DMS53 treated with DMSO at 0.1 percent for 48 hours (cell line): ENCODE measurements around the gene HS3ST1.
A peak's percentile ranks its signal among the peaks of the same experiment; 100 is the strongest.

Source experiments
- DNase-seq: peaks from one replicate; lab custom pipeline; 2025; ENCODE audit not compliant: unreplicated experiment; lab: John Stamatoyannopoulos, UW

The HS3ST1 gene

DNA sequence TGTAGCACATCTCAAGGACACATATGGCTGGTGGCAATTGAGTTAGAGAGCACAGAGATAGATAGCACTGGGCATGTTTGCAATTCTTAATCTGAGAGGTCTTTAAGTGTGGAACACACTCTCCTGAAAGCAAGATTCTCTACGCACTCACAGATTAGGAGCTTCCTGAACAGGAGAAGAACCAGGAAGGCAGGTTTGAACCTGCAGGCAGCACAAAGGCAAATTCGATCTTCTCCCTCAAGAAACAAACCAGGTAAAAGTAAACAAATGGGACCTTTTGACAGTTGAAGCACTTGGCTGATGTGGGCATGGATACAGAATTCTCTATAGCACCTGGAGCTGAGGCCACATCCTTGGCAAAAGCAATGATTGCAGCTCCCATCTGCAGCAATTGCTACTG, 24.3 kb downstream of the HS3ST1 start:
- DNase-seq: no peak

GRCh38 chr4:11402192-11402591, 26.5 kb downstream of the HS3ST1 start:
- no peak for DNase-seq

GRCh38 chr4:11399461-11399971, 29.2 kb downstream of the HS3ST1 start:
- DNase-seq: no peak

DNA sequence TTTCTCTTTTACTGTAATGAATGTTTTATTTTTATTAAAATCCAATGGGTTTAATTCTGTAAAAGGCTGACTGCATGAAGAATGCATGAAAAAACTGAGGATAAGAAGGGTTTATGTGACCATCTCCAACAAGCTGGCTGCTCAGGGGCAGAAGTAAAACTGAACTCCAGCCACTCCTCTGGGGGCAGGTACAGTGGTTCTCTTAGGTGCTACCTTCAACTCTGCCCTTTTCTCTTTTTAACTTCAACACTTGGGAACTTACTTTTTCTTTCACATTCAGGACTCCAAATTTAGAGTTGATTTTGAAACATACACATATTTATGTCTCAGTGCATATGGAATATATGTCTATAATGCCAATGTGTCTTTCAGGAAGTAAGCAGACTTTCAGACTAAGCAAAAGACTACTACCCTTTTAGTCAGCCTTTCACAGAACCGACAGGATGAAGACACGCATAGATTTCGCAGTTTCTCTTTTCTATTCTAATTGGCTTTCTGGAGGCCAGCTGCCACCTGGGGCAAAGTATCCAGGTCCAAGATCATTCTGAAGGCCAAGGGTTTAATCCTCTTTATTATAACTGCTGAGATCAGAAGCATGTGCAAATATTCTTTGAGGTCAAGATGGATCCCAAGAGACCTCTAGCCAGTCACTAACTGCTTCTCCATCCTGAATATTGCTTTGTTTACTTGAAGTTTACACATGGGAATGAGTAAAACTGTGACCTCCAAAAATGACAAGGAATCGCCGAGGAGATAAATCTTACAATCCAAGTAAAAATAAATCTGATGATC, 30.7 kb downstream of the HS3ST1 start:
- DNase-seq: no peak

GRCh38 chr4:11397146-11397545, 31.5 kb downstream of the HS3ST1 start:
- no peak for DNase-seq

DNA sequence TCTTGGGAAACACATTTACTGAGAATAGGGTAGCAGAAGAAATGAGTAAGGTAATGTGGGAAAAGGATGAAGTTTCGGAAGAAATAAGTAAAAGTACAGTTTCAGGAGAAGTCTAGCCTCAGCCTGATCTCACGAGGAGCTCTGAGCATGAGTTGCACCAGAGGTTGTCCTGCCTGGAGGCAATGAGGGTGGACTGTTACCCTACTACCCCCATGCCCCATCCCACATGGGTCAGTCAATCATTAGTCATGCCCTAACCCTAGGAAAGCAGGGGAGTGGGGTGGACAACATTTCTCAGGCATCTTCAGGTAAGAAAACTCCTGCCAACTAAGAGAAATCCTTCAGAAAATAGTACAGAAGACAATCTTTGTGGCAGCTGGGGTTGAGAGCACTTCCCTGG, 35.1 kb downstream of the HS3ST1 start:
- DNase-seq: no peak

- DNase-seq: peak; percentile 50
Observed at GRCh38 chr4:11384072-11384471, 44.6 kb downstream of the HS3ST1 start.

- no peak for DNase-seq
Observed at GRCh38 chr4:11376571-11376970, 52.1 kb downstream of the HS3ST1 start.

GRCh38 chr4:11376146-11376545, 52.5 kb downstream of the HS3ST1 start:
- DNase-seq: no peak

GRCh38 chr4:11368701-11369115, 60.0 kb downstream of the HS3ST1 start:
- no peak for DNase-seq

- no peak for DNase-seq
Observed at GRCh38 chr4:11367371-11367770, 61.3 kb downstream of the HS3ST1 start.

GRCh38 chr4:11366859-11367258, 61.8 kb downstream of the HS3ST1 start:
- no peak for DNase-seq

- DNase-seq: no peak
Observed at GRCh38 chr4:11365039-11365438, 63.7 kb downstream of the HS3ST1 start.

DNA sequence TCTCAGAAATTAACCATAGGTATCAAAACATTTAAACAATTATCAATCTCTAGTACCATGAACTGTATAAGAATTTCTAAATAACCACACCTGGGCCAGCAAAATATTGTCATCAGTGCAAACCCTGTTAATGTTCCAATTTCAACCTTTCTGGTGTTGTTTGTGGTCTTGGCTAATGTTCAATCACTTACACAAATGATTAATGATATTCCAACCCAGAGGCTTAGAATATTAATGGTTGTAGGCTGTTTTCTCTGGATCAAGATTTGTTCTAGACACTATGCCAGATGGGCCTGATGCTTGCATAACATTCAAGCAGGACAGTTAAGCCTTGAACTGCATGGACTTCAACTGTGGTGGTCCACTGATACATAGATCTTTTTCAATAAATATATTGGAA, 69.1 kb downstream of the HS3ST1 start:
- no peak for DNase-seq

- no peak for DNase-seq
Observed at GRCh38 chr4:11355226-11355625, 73.5 kb downstream of the HS3ST1 start.

- no peak for DNase-seq
Observed at GRCh38 chr4:11354531-11354930, 74.2 kb downstream of the HS3ST1 start.

DNA sequence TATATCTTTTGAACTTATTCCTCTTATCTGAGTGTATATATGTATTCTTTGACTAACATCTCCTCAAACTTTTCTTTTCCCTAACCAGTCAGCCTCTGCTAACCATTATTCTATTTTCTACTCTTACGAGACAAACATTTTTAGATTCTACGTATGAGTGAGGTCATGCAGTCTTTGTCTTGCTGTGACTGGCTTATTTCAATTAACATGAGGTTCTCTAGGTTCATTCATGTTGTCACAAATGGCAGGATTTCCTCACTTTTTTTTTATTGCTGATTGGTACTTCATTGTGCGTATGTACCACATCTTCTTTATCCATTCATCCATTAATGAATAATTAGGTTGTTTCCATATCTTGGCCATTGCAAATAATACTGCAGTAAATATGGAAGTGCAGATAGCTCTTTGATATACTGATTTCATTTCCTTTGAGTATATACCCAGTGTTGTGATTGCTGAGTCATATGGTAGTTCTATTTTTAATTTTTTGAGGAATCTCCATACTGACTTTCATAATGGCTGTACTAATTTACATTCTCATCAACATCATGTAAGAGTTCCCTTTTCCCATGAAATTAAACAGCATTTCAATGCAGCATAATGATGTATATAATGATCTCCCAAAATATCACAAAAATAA, 80.1 kb downstream of the HS3ST1 start:
- DNase-seq: no peak

DNA sequence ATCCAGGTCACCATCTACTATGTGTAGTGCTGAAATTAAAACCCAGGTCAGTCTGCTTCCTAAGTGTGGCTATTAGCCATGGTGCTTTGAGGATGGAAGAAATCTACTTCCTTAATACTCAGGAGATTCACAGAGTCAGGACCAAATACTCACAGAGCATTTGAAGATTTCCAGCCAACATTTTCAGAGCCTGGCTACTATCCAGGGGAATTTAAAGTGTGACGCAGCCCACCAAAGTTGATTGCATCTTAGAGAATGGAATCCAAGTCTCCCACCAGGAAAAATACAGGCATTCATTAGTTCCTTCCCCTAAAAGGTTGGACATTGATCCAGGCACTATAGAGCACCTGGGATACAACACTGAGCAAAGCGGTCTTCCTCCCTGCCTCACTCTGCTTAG, 83.8 kb downstream of the HS3ST1 start:
- DNase-seq: no peak

DNA sequence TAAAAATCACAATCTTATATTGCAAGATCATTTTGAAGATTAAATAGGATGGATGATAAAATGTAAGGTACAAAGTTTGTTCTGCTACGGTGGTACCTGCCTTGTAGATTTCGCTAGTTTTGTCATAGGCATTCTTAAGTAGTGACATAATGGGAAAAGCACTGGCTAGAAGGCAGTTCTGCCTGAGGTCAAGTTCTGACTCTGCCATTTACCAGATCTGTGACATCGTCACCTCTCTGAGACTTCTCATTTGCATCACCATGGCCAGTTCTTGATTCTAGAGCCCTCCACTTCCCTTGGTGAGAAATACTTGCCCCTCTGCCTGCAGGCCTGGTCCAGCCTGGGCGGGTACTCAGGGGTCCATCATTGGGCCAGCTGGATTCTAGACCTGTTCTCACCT, 85.2 kb downstream of the HS3ST1 start:
- DNase-seq: no peak
